ENCODE measurements around the gene IL1R2. TPM values are rescaled to one million over a fixed set of nuclear protein-coding genes. Genes with fewer than 3 reads are reported as not detected.

The IL1R2 gene
- total RNA-seq, 1 experiment from 2014 or later: 10.1 TPM

GRCh38 chr2:102034683-102035548 is 43.2 kb downstream of the IL1R2 start:
- peaks cover 11% of the 10 kb centered on the region for H3K4me1 Mint-ChIP-seq (ENCODE audit: low read depth, unreplicated experiment)
- no peaks in the 10 kb centered on the region for H3K36me3 Mint-ChIP-seq (ENCODE audit: insufficient read depth, unreplicated experiment)
- peaks cover 6% of the 10 kb centered on the region for H3K9me3 Mint-ChIP-seq (ENCODE audit: unreplicated experiment)
- intact Hi-C loops (cut with micrococcal nuclease; ENCODE audit: unreplicated experiment): no loop called here
- H3K27me3 Mint-ChIP-seq (ENCODE audit: insufficient read depth, unreplicated experiment): no peaks in the 10 kb centered on the region
- no peak for TF ChIP-seq CTCF (IDR thresholded peaks at IDR 0.05; ENCODE audit: insufficient read depth in 1 of 2, low read depth in 1 of 2, low read length in 1 of 2, severe bottlenecking in 1 of 2, unreplicated experiment in 1 of 2)
- no peak overlapping the region for H3K4me3 Mint-ChIP-seq (ENCODE audit: unreplicated experiment)
- ChIA-PET POLR2A (no interaction called here), CTCF (no interaction called here)
- Histone ChIP-seq H3K27me3 (replicated peaks; ENCODE audit: control insufficient read depth, insufficient read depth, low read length) (no peaks in the 10 kb centered on the region), H3K4me3 (ENCODE audit: low read depth, low read length) (no peak overlapping the region), H3K4me1 (peaks cover 4% of the 10 kb centered on the region; the same call in 1 of the 2 replicates), H3K9me3 (no peaks in the 10 kb centered on the region), H3K36me3 (ENCODE audit: control insufficient read depth, insufficient read depth, low read length) (no peaks in the 10 kb centered on the region)
- DNase-seq: no peak
- no peak overlapping the region for H3K27ac Mint-ChIP-seq (ENCODE audit: unreplicated experiment)
- BruUV-seq (replicated peaks): no TSS peak

DNA sequence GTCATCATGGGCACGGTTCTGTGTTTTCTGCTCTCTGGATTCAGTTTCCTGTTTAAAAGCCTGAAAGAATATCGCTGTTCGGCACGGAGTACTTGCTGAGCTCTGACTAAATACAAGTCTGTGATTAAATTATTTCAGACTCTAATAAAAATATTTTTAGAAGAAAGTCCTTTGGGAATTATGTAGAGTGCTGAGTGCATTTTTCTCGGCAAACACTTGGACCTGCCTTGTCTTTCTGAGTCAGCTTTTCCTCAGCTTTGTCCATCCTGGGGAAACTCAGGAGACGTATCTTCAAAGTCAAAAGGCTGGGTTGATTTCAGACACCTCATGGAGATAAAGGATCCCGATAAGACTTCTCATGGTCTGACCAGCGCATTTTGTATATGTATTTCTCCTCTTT is 45.9 kb downstream of the IL1R2 start:
- H3K27ac Mint-ChIP-seq (ENCODE audit: unreplicated experiment): no peak overlapping the region
- peaks cover 7% of the 10 kb centered on the region for H3K4me1 ChIP-seq

GRCh38 chr2:102040229-102040628 is 48.5 kb downstream of the IL1R2 start:
- DNase-seq: no peak
- Histone ChIP-seq H3K27me3 (replicated peaks; ENCODE audit: control insufficient read depth, insufficient read depth, low read length) (no peaks in the 10 kb centered on the region), H3K9me3 (no peaks in the 10 kb centered on the region), H3K4me1 (peaks cover 3% of the 10 kb centered on the region; the same call in 1 of the 2 replicates), H3K4me3 (ENCODE audit: low read depth, low read length) (no peak overlapping the region), H3K36me3 (ENCODE audit: control insufficient read depth, insufficient read depth, low read length) (no peaks in the 10 kb centered on the region)
- Mint-ChIP-seq H3K27ac (ENCODE audit: unreplicated experiment) (no peak overlapping the region), H3K9me3 (ENCODE audit: unreplicated experiment) (peaks cover 10% of the 10 kb centered on the region), H3K4me1 (ENCODE audit: low read depth, unreplicated experiment) (peaks cover 7% of the 10 kb centered on the region), H3K4me3 (ENCODE audit: unreplicated experiment) (no peak overlapping the region), H3K36me3 (ENCODE audit: insufficient read depth, unreplicated experiment) (no peaks in the 10 kb centered on the region), H3K27me3 (ENCODE audit: insufficient read depth, unreplicated experiment) (no peaks in the 10 kb centered on the region)
- TF ChIP-seq CTCF (IDR thresholded peaks at IDR 0.05; ENCODE audit: insufficient read depth in 1 of 2, low read depth in 1 of 2, low read length in 1 of 2, severe bottlenecking in 1 of 2, unreplicated experiment in 1 of 2): no peak
- BruUV-seq (replicated peaks): no TSS peak
- ChIA-PET CTCF (interaction anchor here (0.7 kb wide), 1 partner anchor 409 kb away, joined by 3 read pairs; no protein-coding TSS in a partner anchor), POLR2A (no interaction called here)
- intact Hi-C loops (cut with micrococcal nuclease; ENCODE audit: unreplicated experiment): no loop called here

More for the DNA sequence above, 45.9 kb downstream of the IL1R2 start:
- no peak overlapping the region for H3K4me3 Mint-ChIP-seq (ENCODE audit: unreplicated experiment)
- no TSS peak for BruUV-seq (replicated peaks)
- H3K4me3 ChIP-seq (ENCODE audit: low read depth, low read length): no peak overlapping the region
- H3K27me3 Mint-ChIP-seq (ENCODE audit: insufficient read depth, unreplicated experiment): no peaks in the 10 kb centered on the region
- no peak for DNase-seq
- H3K9me3 Mint-ChIP-seq (ENCODE audit: unreplicated experiment): peaks cover 10% of the 10 kb centered on the region
- no peaks in the 10 kb centered on the region for H3K36me3 Mint-ChIP-seq (ENCODE audit: insufficient read depth, unreplicated experiment)
- peaks cover 16% of the 10 kb centered on the region for H3K4me1 Mint-ChIP-seq (ENCODE audit: low read depth, unreplicated experiment)
- CTCF ChIA-PET: interaction anchor here (0.7 to 0.9 kb wide), 2 partner anchors 18 to 128 kb away, joined by 3 to 4 read pairs; no protein-coding TSS in a partner anchor
- H3K27me3 ChIP-seq (replicated peaks; ENCODE audit: control insufficient read depth, insufficient read depth, low read length): no peaks in the 10 kb centered on the region
- POLR2A ChIA-PET: no interaction called here
- TF ChIP-seq CTCF (IDR thresholded peaks at IDR 0.05; ENCODE audit: insufficient read depth in 1 of 2, low read depth in 1 of 2, low read length in 1 of 2, severe bottlenecking in 1 of 2, unreplicated experiment in 1 of 2): no peak
- H3K36me3 ChIP-seq (ENCODE audit: control insufficient read depth, insufficient read depth, low read length): no peaks in the 10 kb centered on the region
- intact Hi-C loops (cut with micrococcal nuclease; ENCODE audit: unreplicated experiment): no loop called here
- no peaks in the 10 kb centered on the region for H3K9me3 ChIP-seq
